HepG2 (cell line): ENCODE measurements around the gene TET3. TPM values are rescaled to one million over a fixed set of nuclear protein-coding genes. Genes with fewer than 3 reads are reported as not detected.

Source experiments
- ARNT2 ChIP-seq: sonication (generic); formaldehyde crosslinking; IDR thresholded peaks from 2 replicates; pipeline ENCODE4 v1.8.0; 2022; ENCODE audit warnings: mild to moderate bottlenecking, low read depth, missing genetic modification reagents, moderate library complexity
- BHLHE40 ChIP-seq: IDR thresholded peaks from 2 replicates; pipeline ENCODE4 v1.6.1; 2011; ENCODE audit warnings: low read length, improper control_type of control experiment
- CCDC6 ChIP-seq: sonication (generic); formaldehyde crosslinking; IDR thresholded peaks from 2 replicates; pipeline ENCODE4 v1.8.1; 2022; ENCODE audit warnings: mild to moderate bottlenecking, missing genetic modification reagents, moderate library complexity
- DMAP1 ChIP-seq: IDR thresholded peaks from 2 replicates; pipeline ENCODE4 v1.6.1; 2016
- ESRRA ChIP-seq: sonication (generic); formaldehyde crosslinking; IDR thresholded peaks from 2 replicates; pipeline ENCODE4 v1.5.1; 2020; ENCODE audit warnings: mild to moderate bottlenecking, low read depth, missing genetic modification reagents
- HMGXB4 ChIP-seq, 2 experiments: sonication (generic) in 1 of 2; formaldehyde crosslinking in 1 of 2; IDR thresholded peaks; 2 replicates each; pipeline versions ENCODE4 v1.4.0 to v1.6.1; 2018 to 2020; ENCODE audit warnings: missing genetic modification reagents in 2 of 2, borderline replicate concordance in 1 of 2, low read depth in 1 of 2, mild to moderate bottlenecking in 1 of 2, missing biosample characterization in 1 of 2
- IKZF5 ChIP-seq: IDR thresholded peaks from 2 replicates; pipeline ENCODE4 v1.6.1; 2018; ENCODE audit warnings: missing genetic modification reagents, mild to moderate bottlenecking, missing compliant biosample characterization
- KLF13 ChIP-seq: sonication (generic); formaldehyde crosslinking; IDR thresholded peaks from 2 replicates; pipeline ENCODE4 v1.4.0; 2020; ENCODE audit warnings: mild to moderate bottlenecking, missing genetic modification reagents
- MIER2 ChIP-seq: IDR thresholded peaks from 2 replicates; pipeline ENCODE4 v1.6.1; 2016; ENCODE audit warnings: missing biosample characterization, missing genetic modification reagents
- MTA1 ChIP-seq: sonication (generic); formaldehyde crosslinking; IDR thresholded peaks from 2 replicates; pipeline ENCODE4 v1.4.0; 2020; ENCODE audit warnings: missing genetic modification reagents, mild to moderate bottlenecking, borderline replicate concordance
- PHF5A ChIP-seq: IDR thresholded peaks from one replicate; pipeline ENCODE4 v1.6.1; 2018; ENCODE audit warnings: low read depth, missing genetic modification reagents; ENCODE audit not compliant: unreplicated experiment
- REL ChIP-seq: sonication (generic); formaldehyde crosslinking; conservative IDR thresholded peaks from 2 replicates; pipeline ENCODE4 v1.8.0; 2022; ENCODE audit warnings: mild to moderate bottlenecking, missing genetic modification reagents, moderate library complexity
- SCMH1 ChIP-seq: sonication (generic); formaldehyde crosslinking; IDR thresholded peaks from 2 replicates; pipeline ENCODE4 v1.9.0; 2021; ENCODE audit warnings: missing genetic modification reagents, mild to moderate bottlenecking, borderline replicate concordance
- TERF1 ChIP-seq: sonication (generic); formaldehyde crosslinking; IDR thresholded peaks from 2 replicates; pipeline ENCODE4 v1.8.0; 2022; ENCODE audit warnings: mild to moderate bottlenecking, missing genetic modification reagents, moderate library complexity
- TOPORS ChIP-seq: sonication (generic); formaldehyde crosslinking; IDR thresholded peaks from 2 replicates; pipeline ENCODE4 v1.8.0; 2023; ENCODE audit warnings: mild to moderate bottlenecking, missing genetic modification reagents
- ZFP90 ChIP-seq: sonication (generic); formaldehyde crosslinking; IDR thresholded peaks from 2 replicates; pipeline ENCODE4 v1.8.0; 2022; ENCODE audit warnings: missing genetic modification reagents, mild to moderate bottlenecking, inconsistent platforms, borderline replicate concordance
- ZNF350 ChIP-seq: sonication (generic); formaldehyde crosslinking; IDR thresholded peaks from 2 replicates; pipeline ENCODE4 v1.4.0; 2020; ENCODE audit warnings: mild to moderate bottlenecking, low read depth, missing genetic modification reagents, borderline replicate concordance
- ZNF367 ChIP-seq: sonication (generic); formaldehyde crosslinking; IDR thresholded peaks from 2 replicates; pipeline ENCODE4 v1.4.0; 2020; ENCODE audit warnings: missing genetic modification reagents, borderline replicate concordance
- ZNF431 ChIP-seq: sonication (generic); formaldehyde crosslinking; IDR thresholded peaks from 2 replicates; pipeline ENCODE4 v1.9.0; 2022; ENCODE audit warnings: missing genetic modification reagents, low read depth, mild to moderate bottlenecking, borderline replicate concordance
- ZNF451 ChIP-seq: sonication (generic); formaldehyde crosslinking; IDR thresholded peaks from 2 replicates; pipeline ENCODE4 v1.5.0; 2020; ENCODE audit warnings: mild to moderate bottlenecking, missing genetic modification reagents
- ZNF563 ChIP-seq: sonication (generic); formaldehyde crosslinking; IDR thresholded peaks from 2 replicates; pipeline ENCODE4 v1.8.0; 2022; ENCODE audit warnings: mild to moderate bottlenecking, moderate library complexity, missing genetic modification reagents
- ZNF770 ChIP-seq: sonication (generic); formaldehyde crosslinking; IDR thresholded peaks from 2 replicates; pipeline ENCODE4 v1.5.0; 2020; ENCODE audit warnings: mild to moderate bottlenecking, missing genetic modification reagents
- ZNF83 ChIP-seq: sonication (generic); formaldehyde crosslinking; IDR thresholded peaks from 2 replicates; pipeline ENCODE4 v1.4.0; 2020; ENCODE audit warnings: missing genetic modification reagents, mild to moderate bottlenecking, borderline replicate concordance
- polyA plus RNA-seq, 8 experiments: library from polyadenylated mRNA; depleted of rRNA in 3 of 8; stranded (reverse) in 7 of 8; unstranded in 1 of 8; fragments of >200 nt; fragmentation: Illumina TruSeq in 4 of 8; extraction: Trizol in 4 of 8; gene quantifications; 2 replicates each; pipeline versions ENCODE4 v1.2.1 to v1.2.3, GENCODE V29; 2011 to 2016; ENCODE audit warnings: low read depth in 4 of 8, missing spikeins in 1 of 8, mixed read lengths in 1 of 8; ENCODE audit not compliant: insufficient read depth in 1 of 8
- total RNA-seq, 5 experiments: library from RNA; depleted of rRNA; stranded (reverse); fragments of >200 nt; fragmentation: Illumina TruSeq; extraction: Trizol; gene quantifications; 2 replicates each; pipeline ENCODE4 v1.2.3, GENCODE V29; 2016; ENCODE audit warnings: low read depth in 1 of 5

TET3 gene
- total and polyA plus RNA-seq, 2 of the 13 experiments (the other 11 are each of a cell fraction or from before 2014, with no cell fraction given), result 4.3 to 6.8 TPM

GRCh38 chr2:73984203-73984921, at the start of gene TET3 (continued):
- TF ChIP-seq ZFP90 (CRISPR knock-in tag) (0 out of 2 replicates have a peak, but pooled peaks have one; percentile 13), ZNF563 (CRISPR knock-in tag) (peak; percentile 86), ESRRA (CRISPR knock-in tag) (peak; percentile 85; the same call in 1 of the 2 replicates), REL (CRISPR knock-in tag) (no peak), TERF1 (peak; percentile 90; the same call in 1 of the 2 replicates), ZNF770 (CRISPR knock-in tag) (peak; percentile 42; the same call in 1 of the 2 replicates), ZNF350 (CRISPR knock-in tag) (peak; percentile 44; the same call in 1 of the 2 replicates), KLF13 (CRISPR knock-in tag) (no peak), DMAP1 (CRISPR knock-in tag) (peak; percentile 60), ZNF83 (CRISPR knock-in tag) (0 out of 2 replicates have a peak, but pooled peaks have one; percentile 47), HMGXB4 (CRISPR knock-in tag; IDR thresholded peaks at IDR 0.05; ENCODE audit: borderline replicate concordance in 1 of 2, low read depth in 1 of 2) (peak in 1 of 2 experiments; percentile 51), TOPORS (0 out of 2 replicates have a peak, but pooled peaks have one; percentile 65), ARNT2 (CRISPR knock-in tag) (peak; percentile 85), SCMH1 (CRISPR knock-in tag) (no peak), PHF5A (CRISPR knock-in tag) (no peak), MIER2 (CRISPR knock-in tag) (no peak), CCDC6 (CRISPR knock-in tag) (no peak), BHLHE40 (peak; percentile 93), IKZF5 (CRISPR knock-in tag) (peak; percentile 29; the same call in 1 of the 2 replicates), ZNF431 (0 out of 2 replicates have a peak, but pooled peaks have one; percentile 29), MTA1 (CRISPR knock-in tag) (peak; percentile 86), ZNF367 (CRISPR knock-in tag) (no peak), ZNF451 (CRISPR knock-in tag) (peak; percentile 82; the same call in 1 of the 2 replicates)
